Nephron (organoid): ENCODE measurements around the gene RASA2.

Experiments used
- H3K27ac Mint-ChIP-seq, 3 experiments: 2 replicates each; pipeline ENCODE4 v1.8.0; 2020; ENCODE audit warnings: mixed read lengths in 3 of 3, mild to moderate bottlenecking in 2 of 3, moderate library complexity in 1 of 3
- H3K27me3 Mint-ChIP-seq: 2 replicates; pipeline ENCODE4 v1.8.0; 2021; ENCODE audit warnings: low read depth, mild to moderate bottlenecking, moderate library complexity, mixed read lengths
- H3K36me3 Mint-ChIP-seq: 2 replicates; pipeline ENCODE4 v1.8.0; 2020; ENCODE audit warnings: low read depth, mixed read lengths
- H3K4me1 Mint-ChIP-seq: 2 replicates; pipeline ENCODE4 v1.8.0; 2020; ENCODE audit warnings: mixed read lengths
- H3K4me3 Mint-ChIP-seq, 3 experiments: 2 replicates each; pipeline ENCODE4 v1.8.0; 2020; ENCODE audit warnings: mild to moderate bottlenecking in 3 of 3, mixed read lengths in 3 of 3, moderate library complexity in 2 of 3
- H3K9me3 Mint-ChIP-seq: 2 replicates; pipeline ENCODE4 v1.8.0; 2020; ENCODE audit warnings: mixed read lengths
- TF ChIP-seq, protein P1 (sequence below), 3 experiments: fragments of 200-600 bp; sonication (generic); IDR thresholded peaks; one replicate each; pipeline ENCODE4 v1.5.0; 2021; ENCODE audit warnings: antibody characterized with exemption in 3 of 3; ENCODE audit not compliant: unreplicated experiment in 3 of 3

The RASA2 gene

DNA sequence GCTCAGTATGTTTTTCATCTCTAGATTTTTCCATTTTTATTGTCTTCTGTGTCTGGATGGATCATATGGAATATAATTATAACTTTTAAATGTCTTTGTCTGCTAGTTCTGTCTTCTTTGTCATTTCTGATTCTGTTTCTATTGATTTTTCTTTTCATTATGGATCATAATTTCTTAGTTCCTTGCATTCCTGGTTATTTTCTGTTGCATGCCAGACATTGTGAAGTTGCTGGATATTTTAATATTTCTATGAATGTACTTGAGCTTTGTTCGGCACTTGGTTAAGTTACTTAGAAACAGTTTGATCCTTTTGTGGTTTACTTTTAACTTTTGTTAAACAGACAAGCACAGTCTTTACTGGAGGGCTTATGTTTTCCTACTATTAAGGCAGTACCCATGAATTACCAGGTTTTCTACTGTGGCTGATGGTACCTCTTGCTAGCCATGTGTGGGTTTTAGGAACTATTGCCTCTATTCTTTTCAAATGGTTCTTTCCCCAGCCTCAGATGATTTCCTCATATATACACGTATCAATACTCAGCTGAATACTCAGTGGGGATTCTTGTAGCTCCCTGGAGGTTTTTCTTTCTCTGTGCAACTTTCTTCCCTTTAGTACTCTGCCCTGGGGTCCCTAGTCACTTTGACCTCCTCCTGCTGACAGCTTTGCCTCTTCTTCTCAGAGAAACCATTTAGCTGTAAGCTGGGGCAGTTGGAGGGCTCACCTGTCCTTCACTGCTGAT lies 64.3 kb downstream of the RASA2 start:
- TF ChIP-seq, protein P1, sequence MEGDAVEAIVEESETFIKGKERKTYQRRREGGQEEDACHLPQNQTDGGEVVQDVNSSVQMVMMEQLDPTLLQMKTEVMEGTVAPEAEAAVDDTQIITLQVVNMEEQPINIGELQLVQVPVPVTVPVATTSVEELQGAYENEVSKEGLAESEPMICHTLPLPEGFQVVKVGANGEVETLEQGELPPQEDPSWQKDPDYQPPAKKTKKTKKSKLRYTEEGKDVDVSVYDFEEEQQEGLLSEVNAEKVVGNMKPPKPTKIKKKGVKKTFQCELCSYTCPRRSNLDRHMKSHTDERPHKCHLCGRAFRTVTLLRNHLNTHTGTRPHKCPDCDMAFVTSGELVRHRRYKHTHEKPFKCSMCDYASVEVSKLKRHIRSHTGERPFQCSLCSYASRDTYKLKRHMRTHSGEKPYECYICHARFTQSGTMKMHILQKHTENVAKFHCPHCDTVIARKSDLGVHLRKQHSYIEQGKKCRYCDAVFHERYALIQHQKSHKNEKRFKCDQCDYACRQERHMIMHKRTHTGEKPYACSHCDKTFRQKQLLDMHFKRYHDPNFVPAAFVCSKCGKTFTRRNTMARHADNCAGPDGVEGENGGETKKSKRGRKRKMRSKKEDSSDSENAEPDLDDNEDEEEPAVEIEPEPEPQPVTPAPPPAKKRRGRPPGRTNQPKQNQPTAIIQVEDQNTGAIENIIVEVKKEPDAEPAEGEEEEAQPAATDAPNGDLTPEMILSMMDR (IDR thresholded peaks at IDR 0.05; ENCODE audit: unreplicated experiment in 3 of 3) = no peak
- H3K9me3 Mint-ChIP-seq = peaks cover 34% of the 10 kb centered on the region
- H3K27me3 Mint-ChIP-seq = no peaks in the 10 kb centered on the region
- no peak overlapping the region for H3K27ac Mint-ChIP-seq
- no peaks in the 10 kb centered on the region for H3K4me1 Mint-ChIP-seq
- peaks cover 53% of the 10 kb centered on the region for H3K36me3 Mint-ChIP-seq
- H3K4me3 Mint-ChIP-seq = no peak overlapping the region

DNA sequence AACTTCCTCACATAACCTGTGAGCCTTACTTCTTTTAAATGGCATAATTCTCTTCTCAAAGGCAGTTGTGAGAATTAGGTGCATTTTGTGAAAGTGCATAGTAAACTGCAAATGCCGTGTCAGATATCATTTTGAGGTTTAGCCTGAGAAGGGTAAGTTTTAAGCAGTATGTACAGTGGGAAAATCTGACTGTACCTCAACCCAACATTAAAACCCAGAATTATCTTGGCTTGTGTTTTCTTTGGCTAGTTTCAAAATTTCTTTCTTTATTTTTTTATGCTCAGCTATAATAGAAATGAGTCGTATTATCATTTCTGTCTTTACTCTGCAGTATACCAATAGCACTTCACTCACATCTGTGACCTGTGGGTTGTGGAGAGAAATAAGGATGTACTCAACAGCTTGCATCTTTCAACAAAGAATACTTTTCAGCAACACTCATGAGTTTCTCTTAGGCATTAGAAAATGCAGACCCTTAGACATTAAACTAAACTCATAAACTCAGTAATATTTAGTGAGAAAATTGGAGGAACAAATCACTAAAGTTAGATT lies 65.7 kb downstream of the RASA2 start:
- H3K36me3 Mint-ChIP-seq = peaks cover 39% of the 10 kb centered on the region
- peak overlapping the region in 2 of 3 experiments; percentile 30 to 41 for H3K27ac Mint-ChIP-seq
- no peaks in the 10 kb centered on the region for H3K4me1 Mint-ChIP-seq
- H3K27me3 Mint-ChIP-seq = no peaks in the 10 kb centered on the region
- H3K9me3 Mint-ChIP-seq = peaks cover 21% of the 10 kb centered on the region
- TF ChIP-seq, protein P1 (IDR thresholded peaks at IDR 0.05; ENCODE audit: unreplicated experiment in 3 of 3) = no peak
- H3K4me3 Mint-ChIP-seq = no peak overlapping the region

DNA sequence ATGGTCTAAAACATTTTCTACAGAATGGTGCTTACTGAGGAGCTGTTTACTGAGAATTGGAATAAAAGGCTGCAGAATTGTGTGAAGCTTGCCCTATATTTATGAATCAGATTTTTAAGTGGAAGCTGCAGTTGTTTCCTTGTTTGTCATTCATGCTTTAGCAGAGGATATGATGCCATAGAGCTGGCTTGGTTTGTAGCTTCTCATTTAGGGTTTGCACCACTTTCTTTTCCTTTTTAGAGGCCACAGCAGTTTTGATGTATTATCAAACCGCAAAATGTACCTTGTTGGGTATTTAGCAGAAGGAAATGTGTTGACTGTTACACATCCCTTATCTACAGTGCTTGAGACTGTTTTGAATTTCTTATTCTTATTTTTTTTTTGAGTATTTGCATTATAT lies 66.2 kb downstream of the RASA2 start:
- peak overlapping the region in 1 of 3 experiments; percentile 30 for H3K27ac Mint-ChIP-seq
- H3K9me3 Mint-ChIP-seq = peaks cover 16% of the 10 kb centered on the region
- H3K27me3 Mint-ChIP-seq = no peaks in the 10 kb centered on the region
- H3K4me1 Mint-ChIP-seq = no peaks in the 10 kb centered on the region
- H3K4me3 Mint-ChIP-seq = no peak overlapping the region
- peaks cover 33% of the 10 kb centered on the region for H3K36me3 Mint-ChIP-seq
- TF ChIP-seq, protein P1 (IDR thresholded peaks at IDR 0.05; ENCODE audit: unreplicated experiment in 3 of 3) = no peak

DNA sequence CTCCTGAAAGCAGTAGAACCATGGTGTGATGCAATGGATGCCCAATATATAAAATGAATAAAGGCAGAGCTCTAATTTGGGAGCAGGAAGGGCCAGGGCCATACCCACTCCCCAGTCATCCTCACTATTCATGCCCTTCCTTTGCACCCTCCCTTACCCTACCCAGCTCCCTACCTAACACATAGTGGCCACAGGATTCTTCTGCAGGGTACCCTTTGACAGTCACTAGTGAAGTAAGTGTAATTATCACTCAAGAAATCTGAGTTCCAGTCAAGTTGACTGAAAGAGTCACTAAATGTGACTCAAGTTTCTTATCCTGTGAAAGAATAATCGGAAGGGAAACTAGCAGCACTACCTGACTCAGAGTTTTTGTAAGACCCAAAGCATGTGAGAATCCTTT lies 69.2 kb downstream of the RASA2 start:
- peaks cover 5% of the 10 kb centered on the region for H3K36me3 Mint-ChIP-seq
- H3K4me1 Mint-ChIP-seq = no peaks in the 10 kb centered on the region
- H3K27ac Mint-ChIP-seq = no peak overlapping the region
- TF ChIP-seq, protein P1 (IDR thresholded peaks at IDR 0.05; ENCODE audit: unreplicated experiment in 3 of 3) = no peak
- H3K27me3 Mint-ChIP-seq = no peaks in the 10 kb centered on the region
- H3K4me3 Mint-ChIP-seq = no peak overlapping the region
- H3K9me3 Mint-ChIP-seq = no peaks in the 10 kb centered on the region

DNA sequence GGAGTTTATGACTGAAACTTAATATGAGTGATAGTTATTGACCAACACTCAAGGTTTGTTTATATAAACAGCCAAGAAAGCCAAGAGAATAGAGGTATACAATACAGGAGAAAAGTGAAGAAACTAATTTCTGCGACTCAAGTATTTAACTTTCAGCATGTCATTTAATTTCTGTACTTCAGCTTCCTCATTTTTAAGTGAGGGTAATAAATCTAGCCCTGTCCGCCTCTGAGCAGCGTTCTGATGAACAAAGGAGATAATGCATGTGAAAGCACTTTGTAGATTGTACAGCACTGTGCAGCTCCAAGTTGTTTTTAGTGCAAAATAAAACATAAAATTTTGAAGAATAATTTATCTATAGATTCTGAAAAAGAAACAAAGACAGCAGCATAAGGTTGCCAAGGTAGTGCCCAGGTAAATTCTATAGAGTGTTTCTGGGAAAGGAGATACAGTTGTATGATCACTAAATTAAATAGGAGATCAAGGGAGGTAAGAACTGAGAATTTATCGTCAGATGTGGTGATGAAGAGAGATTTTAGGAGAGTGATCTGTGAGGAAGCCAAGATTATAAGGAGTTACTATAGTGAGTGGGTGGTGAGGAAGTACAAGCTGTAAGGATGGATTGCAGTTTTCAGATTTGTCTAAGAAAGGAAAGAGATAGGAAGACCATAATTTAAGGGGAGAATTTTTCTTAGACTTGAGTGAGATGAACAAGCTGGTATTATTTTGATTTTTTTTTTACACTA lies 71.3 kb downstream of the RASA2 start:
- TF ChIP-seq, protein P1 (IDR thresholded peaks at IDR 0.05; ENCODE audit: unreplicated experiment in 3 of 3) = no peak
- H3K27me3 Mint-ChIP-seq = no peaks in the 10 kb centered on the region
- H3K9me3 Mint-ChIP-seq = no peaks in the 10 kb centered on the region
- H3K27ac Mint-ChIP-seq = no peak overlapping the region
- H3K4me1 Mint-ChIP-seq = no peaks in the 10 kb centered on the region
- H3K36me3 Mint-ChIP-seq = no peaks in the 10 kb centered on the region
- no peak overlapping the region for H3K4me3 Mint-ChIP-seq
